HUES64 (cell line): ENCODE results near the gene TM9SF1.
"Not testable (repeated sequence)": the region's sequence is repeated elsewhere in the genome, so short reads cannot be mapped to it uniquely, and the experiment has no call there.

Source experiments
- H3K27ac ChIP-seq: 2 replicates; pipeline ENCODE4 v1.7.0; 2013; ENCODE audit warnings: low read depth, low read length, inconsistent platforms
- H3K27me3 ChIP-seq: 2 replicates; pipeline ENCODE4 v1.6.1; 2013; ENCODE audit warnings: mild to moderate bottlenecking, low read length; ENCODE audit not compliant: insufficient read depth
- H3K36me3 ChIP-seq: 2 replicates; pipeline ENCODE4 v1.6.1; 2013; ENCODE audit warnings: mild to moderate bottlenecking, low read length; ENCODE audit not compliant: insufficient read depth
- H3K4me1 ChIP-seq: 2 replicates; pipeline ENCODE4 v1.6.1; 2013; ENCODE audit warnings: mild to moderate bottlenecking, low read length, moderate library complexity; ENCODE audit not compliant: insufficient read depth
- H3K4me3 ChIP-seq: 2 replicates; pipeline ENCODE4 v1.5.1; 2013; ENCODE audit warnings: mild to moderate bottlenecking, low read length, moderate library complexity
- H3K9ac ChIP-seq: 2 replicates; pipeline ENCODE4 v1.6.1; 2013; ENCODE audit warnings: mild to moderate bottlenecking, low read depth, low read length
- H3K9me3 ChIP-seq: 2 replicates; pipeline ENCODE4 v1.6.1; 2013; ENCODE audit warnings: low read depth, low read length; ENCODE audit not compliant: insufficient read depth
- WGBS: fragments of 150-250, 120-280 bp; methylation state at CpG from one replicate; pipeline ENCODE4 v1.1.7; 2013; ENCODE audit warnings: missing lambda C conversion rate; 5-methylcytosine and 5-hydroxymethylcytosine counted together

TM9SF1 gene

DNA sequence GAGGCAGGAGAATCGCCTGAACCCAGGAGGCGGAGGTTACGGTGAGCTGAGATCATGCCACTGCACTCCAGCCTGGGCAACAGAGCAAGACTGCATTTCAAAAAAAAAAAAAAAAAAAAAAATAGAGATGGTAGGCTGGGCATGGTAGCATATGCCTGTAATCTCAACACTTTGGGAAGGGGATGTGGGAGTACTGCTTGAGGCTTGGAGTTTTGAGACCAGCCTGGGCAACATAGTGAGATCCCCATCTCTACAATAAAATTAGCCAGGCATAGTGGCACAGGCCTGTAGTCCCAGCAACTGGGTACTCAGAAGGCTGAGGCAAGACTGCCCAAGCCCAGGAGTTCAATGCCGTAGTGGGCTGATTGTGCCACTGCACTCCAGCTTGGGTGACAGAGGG, 27.7 kb upstream of the TM9SF1 start:
- 96% methylated on average over 4 of the region's 4 CpGs for WGBS
- peaks cover 32% of the 10 kb centered on the region for H3K36me3 ChIP-seq
- not testable (repeated sequence) for H3K27ac ChIP-seq, H3K9ac ChIP-seq, H3K4me3 ChIP-seq, H3K9me3 ChIP-seq, H3K4me1 ChIP-seq, H3K27me3 ChIP-seq

DNA sequence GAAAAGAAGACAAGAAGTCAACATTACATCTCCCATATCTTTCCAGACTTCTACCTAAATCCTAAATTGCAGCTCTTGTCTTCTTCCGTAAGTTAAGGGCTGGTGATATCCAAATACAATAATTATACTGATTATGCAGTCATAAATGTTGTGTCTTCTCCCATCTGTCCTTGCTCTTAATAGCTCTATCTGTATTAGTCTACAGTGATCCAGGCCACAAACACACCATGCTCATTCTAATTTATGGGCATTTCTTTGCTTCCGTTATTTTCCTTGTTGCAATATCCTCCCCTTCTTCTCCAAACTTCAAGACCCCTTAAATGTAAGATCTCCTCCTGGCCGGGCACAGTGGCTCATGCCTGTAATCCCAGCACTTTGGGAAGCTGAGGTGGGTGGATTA, 24.3 kb upstream of the TM9SF1 start:
- Histone ChIP-seq H3K9me3 (no peaks in the 10 kb centered on the region), H3K27me3 (no peaks in the 10 kb centered on the region), H3K4me1 (no peaks in the 10 kb centered on the region), H3K9ac (no peak overlapping the region), H3K27ac (no peak overlapping the region), H3K36me3 (peaks cover 18% of the 10 kb centered on the region), H3K4me3 (no peak overlapping the region)
- WGBS: 90% methylated on average over 2 of the region's 3 CpGs

DNA sequence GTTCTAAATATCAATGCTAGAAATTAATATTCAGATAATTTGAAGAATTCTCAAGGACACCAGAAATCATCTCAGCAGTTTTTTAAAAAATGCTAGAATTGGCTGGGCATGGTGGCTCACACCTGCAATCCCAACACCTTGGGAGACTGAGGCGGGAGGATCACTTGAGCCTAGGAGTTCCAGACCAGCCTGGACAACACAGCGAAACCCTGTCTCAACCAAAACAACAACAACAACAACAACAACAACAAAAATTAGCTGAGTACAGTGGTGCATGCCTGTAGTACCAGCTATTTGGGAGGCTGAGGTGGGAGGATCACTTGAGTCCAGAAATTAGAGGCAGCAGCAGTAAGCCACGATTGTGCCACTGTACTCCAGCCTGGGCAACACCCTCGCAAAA, 23.8 kb upstream of the TM9SF1 start:
- Histone ChIP-seq H3K4me3 (no peak overlapping the region), H3K27ac (no peak overlapping the region), H3K4me1 (no peaks in the 10 kb centered on the region), H3K9me3 (no peaks in the 10 kb centered on the region), H3K27me3 (no peaks in the 10 kb centered on the region), H3K9ac (no peak overlapping the region), H3K36me3 (peaks cover 17% of the 10 kb centered on the region)
- 92% methylated on average over 3 of the region's 4 CpGs for WGBS

DNA sequence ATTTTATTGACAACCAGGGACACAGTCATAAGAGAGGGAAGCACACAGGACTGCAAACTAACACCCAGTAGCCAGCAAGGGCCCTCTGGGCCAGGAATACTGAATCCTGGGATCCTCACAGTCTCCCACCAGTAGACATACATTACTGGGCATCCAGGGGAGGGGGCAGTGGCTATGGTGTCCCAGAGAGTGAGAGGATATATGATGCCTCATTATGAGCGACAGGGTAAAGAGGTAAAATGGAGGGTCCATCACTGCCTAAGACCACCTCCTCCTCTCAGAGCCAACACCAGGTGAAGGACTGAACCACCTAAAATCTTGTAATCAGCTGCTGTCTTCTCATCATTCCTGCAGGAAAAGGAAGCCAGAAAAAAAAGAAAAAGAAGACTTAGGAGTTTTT, 21.6 kb upstream of the TM9SF1 start:
- not testable (repeated sequence) for H3K4me1 ChIP-seq, H3K9ac ChIP-seq, H3K27ac ChIP-seq, H3K27me3 ChIP-seq, H3K4me3 ChIP-seq, H3K9me3 ChIP-seq
- no CpG with 5 or more reads among the region's 1 CpG for WGBS
- peaks cover 22% of the 10 kb centered on the region for H3K36me3 ChIP-seq

DNA sequence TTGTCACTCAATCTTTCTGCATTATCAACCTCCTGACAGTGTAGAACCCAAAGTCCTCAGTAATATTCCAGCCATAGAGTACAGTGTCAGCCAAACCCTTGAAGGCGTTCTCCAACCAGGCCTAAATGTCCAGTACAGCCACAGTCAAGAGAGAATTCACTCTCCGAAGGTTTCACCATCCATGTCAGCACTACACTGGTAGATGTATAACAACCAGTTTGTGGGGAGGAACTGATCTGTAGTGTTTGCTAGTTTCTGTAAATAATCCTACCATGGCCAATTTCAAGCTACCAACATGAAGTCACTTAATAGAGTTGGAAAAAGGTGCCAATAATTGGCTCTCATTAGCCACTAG, 21.1 kb upstream of the TM9SF1 start:
- WGBS: 94% methylated on average over 2 of the region's 2 CpGs
- H3K36me3 ChIP-seq: peaks cover 27% of the 10 kb centered on the region
- no peak overlapping the region; the same call in 1 of the 2 replicates for H3K27ac ChIP-seq
- no peaks in the 10 kb centered on the region for H3K9me3 ChIP-seq
- H3K9ac ChIP-seq: no peak overlapping the region
- peak overlapping the region; percentile 93 for H3K4me3 ChIP-seq
- H3K4me1 ChIP-seq: peaks cover 5% of the 10 kb centered on the region; the same call in 1 of the 2 replicates
- H3K27me3 ChIP-seq: no peaks in the 10 kb centered on the region

DNA sequence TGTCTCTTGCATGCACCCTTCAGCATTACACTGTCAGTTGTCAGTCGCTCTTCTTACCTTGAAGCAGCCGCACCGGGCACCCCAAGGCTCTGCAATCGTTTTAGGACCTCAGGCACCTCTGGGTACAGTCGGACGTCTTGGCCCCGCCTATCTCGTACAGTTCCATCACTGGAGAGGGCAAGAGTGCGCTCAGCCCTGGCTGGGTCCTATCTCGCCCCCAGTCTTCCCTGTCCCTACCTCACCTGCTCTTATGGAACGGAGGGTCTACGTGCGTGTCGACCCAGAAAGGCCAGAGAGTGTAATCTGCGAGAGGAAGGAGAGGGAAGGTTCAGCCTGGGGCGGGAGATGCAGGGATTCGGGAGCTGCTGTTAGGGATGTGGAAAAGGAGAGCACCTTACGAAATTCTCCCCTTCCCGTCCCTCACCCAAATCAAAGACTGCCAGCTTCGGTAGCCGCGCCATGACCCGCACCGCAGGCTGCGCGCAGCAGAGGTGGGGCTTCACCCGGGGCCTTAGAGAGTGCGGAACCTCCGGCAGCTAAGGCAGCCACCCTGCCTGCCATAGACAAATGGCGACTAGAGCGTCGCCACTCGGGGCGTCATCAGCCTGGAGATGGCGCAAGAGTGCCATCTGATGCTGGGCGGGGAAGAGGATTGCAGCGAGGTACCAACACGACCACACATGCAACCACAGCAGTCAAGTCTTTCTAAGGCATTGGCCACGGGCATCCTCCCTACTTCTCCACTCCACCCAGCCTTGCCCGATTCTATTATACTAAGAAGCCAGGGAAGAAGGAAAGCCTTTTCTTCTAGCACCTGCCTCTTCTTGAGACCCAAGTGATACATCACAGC, 20.5 kb upstream of the TM9SF1 start, which contains the start of gene MDP1:
Gene MDP1, minus strand, starts transcription at position 572 of the 850 bp plus-strand sequence. Its CDS starts 111 bp downstream, at position 461.
- Histone ChIP-seq H3K36me3 (peaks cover 27% of the 10 kb centered on the region), H3K27me3 (no peaks in the 10 kb centered on the region), H3K27ac (peak within 1 kb of the TSS; percentile 79), H3K9me3 (no peaks in the 10 kb centered on the region), H3K4me1 (peaks cover 5% of the 10 kb centered on the region; the same call in 1 of the 2 replicates), H3K4me3 (peak within 1 kb of the TSS; percentile 93), H3K9ac (peak within 1 kb of the TSS; percentile 89)
- WGBS: 2% methylated on average over 39 of the region's 40 CpGs

DNA sequence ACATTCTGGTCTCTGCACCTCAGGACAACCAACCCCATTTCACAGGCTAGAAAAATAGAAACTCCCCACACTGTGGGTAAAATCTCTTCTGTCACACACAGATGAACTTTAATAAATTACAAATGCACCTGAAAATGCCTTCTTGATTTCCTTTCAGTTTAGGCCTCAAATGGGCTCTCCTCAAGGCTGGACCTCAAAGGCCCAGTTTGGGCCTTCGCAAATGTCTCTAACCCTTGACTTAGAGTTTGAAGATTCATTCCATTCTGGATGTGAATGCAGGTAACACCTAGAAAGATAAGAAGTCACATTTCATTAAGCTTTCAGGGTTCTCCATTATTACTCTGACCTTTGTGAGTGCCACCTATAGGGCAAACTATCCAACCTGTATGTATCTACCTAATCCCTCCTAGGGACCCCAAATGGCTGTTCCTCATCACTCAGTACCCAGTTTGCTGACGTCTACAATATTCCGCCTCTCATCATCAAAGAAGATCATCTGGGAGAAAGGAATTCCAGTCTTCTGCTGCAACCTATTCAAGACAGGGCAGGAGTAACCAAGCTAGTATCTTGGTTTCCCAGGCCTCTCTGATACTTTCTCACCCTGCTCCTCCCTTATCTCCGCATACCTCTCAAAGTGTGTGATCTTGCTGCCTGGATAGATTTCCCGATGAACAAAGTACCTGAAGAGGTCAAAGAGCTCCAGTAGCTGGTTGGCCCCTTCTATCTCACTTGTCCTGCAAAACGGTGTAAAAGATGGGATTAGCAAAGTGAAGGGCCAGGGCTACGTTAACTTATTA, 18.8 kb upstream of the TM9SF1 start:
- H3K4me3 ChIP-seq: peak overlapping the region; percentile 85
- H3K27me3 ChIP-seq: no peaks in the 10 kb centered on the region
- peak overlapping the region; percentile 99 for H3K27ac ChIP-seq
- H3K4me1 ChIP-seq: peaks cover 5% of the 10 kb centered on the region; the same call in 1 of the 2 replicates
- H3K36me3 ChIP-seq: peaks cover 43% of the 10 kb centered on the region
- 94% methylated on average over 7 of the region's 7 CpGs for WGBS
- H3K9ac ChIP-seq: peak overlapping the region; percentile 95
- H3K9me3 ChIP-seq: no peaks in the 10 kb centered on the region

DNA sequence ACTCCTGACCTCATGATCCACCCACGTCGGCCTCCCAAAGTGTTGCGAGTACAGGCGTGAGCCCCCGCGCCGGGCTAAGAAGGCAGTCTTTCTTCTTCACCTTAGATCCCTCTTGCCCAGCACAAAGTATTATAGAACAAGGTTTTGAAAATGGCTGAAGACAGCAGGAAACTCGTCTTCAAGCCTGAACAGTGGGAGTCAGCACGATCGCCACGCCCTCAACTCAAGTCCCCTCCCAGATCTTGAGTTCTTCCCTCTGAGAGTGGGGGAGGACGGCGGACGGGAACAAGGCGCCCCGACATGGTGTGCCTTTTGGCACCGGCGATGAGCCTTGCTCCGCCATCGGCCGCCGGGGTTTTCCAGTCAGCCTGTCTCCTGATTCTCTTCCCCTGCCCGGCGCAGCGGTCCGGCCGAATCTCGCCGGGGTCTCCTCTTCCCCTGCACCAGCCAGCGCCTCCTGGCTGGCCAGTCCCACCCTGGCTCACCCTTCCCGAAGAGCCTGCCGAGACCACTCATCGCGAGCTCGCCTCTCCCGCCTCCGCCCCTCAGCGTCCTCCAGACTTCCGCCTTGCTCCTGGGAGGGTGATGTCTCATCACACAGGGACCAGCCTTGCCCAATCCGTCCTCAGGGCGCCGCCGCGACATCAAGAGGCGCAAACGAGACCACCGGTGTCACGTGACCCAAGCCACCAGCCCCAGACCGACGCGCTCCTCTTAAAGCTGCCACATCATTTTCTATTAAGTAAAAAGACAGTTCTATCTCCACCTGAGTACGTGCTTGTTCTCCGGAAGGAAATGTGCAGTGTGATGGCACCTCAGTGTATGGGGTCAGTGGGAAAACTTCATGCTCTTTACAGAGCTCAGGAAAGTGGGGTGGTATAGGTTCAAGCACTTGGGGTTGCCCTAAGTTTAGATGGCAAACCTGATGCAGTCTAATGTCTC, 18.0 kb upstream of the TM9SF1 start, which contains the start of gene CHMP4A:
Gene CHMP4A, minus strand, starts transcription at position 565 of the 942 bp plus-strand sequence. Its CDS starts 49 bp downstream, at position 516.
- H3K4me1 ChIP-seq: peaks cover 5% of the 10 kb centered on the region; the same call in 1 of the 2 replicates
- H3K9me3 ChIP-seq: no peaks in the 10 kb centered on the region
- peak within 1 kb of the TSS; percentile 95 for H3K9ac ChIP-seq
- H3K27me3 ChIP-seq: no peaks in the 10 kb centered on the region
- H3K4me3 ChIP-seq: peak within 1 kb of the TSS; percentile 85
- H3K27ac ChIP-seq: peak within 1 kb of the TSS; percentile 99
- WGBS: under 1% methylated on average over 53 of the region's 53 CpGs
- peaks cover 47% of the 10 kb centered on the region for H3K36me3 ChIP-seq

DNA sequence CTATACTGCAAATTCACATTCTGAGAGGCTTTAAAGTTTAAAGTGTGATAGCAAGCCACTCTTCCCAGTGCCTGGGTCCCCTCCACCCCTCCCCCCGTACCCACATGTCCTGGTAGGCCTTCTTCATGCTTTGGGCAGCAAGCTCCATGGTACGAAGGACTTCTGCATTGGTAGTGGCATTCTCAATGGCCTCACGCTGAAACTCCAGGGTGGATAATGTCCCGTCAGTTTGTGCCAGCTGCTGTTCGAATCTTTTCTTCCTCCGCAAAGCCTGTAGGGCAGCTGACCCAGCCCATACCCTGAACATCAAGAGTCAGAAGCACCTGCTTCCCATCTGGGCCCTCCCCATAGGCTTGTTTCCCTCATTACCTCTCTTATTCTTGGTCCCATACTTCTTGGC, 16.1 kb upstream of the TM9SF1 start:
- peaks cover 5% of the 10 kb centered on the region; the same call in 1 of the 2 replicates for H3K4me1 ChIP-seq
- H3K36me3 ChIP-seq: peaks cover 56% of the 10 kb centered on the region
- no peak overlapping the region for H3K27ac ChIP-seq
- H3K9ac ChIP-seq: no peak overlapping the region
- 94% methylated on average over 6 of the region's 6 CpGs for WGBS
- no peak overlapping the region for H3K4me3 ChIP-seq
- H3K27me3 ChIP-seq: no peaks in the 10 kb centered on the region
- H3K9me3 ChIP-seq: no peaks in the 10 kb centered on the region

DNA sequence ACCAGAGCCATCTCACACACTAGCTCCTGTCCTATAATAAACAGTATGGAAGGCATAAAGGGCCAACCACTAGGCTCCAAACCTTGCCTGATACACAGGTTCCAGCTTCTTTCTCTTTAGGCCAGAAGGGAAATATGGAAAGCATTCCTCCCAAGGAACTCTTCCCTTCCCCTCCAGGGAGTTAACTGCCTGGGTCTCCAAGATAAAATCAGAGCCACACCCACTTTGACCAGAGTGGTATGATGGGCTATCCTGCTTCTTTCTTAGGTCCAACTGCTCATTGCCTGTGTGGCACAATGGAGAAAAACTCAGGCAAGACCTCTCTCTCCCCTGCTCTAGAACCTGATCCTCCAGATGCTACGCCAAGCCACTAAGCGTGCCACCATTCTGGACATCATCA, 12.4 kb upstream of the TM9SF1 start:
- Histone ChIP-seq H3K4me3 (no peak overlapping the region), H3K9ac (no peak overlapping the region), H3K36me3 (peaks cover 71% of the 10 kb centered on the region), H3K4me1 (peaks cover 5% of the 10 kb centered on the region; the same call in 1 of the 2 replicates), H3K27me3 (no peaks in the 10 kb centered on the region), H3K9me3 (no peaks in the 10 kb centered on the region), H3K27ac (no peak overlapping the region)
- WGBS: 97% methylated on average over 2 of the region's 2 CpGs
